ENCODE measurements around the gene C14orf132.
A peak's percentile ranks its signal among the peaks of the same experiment; 100 is the strongest.

The C14orf132 gene

GRCh38 chr14:96120392-96120791, 81.2 kb downstream of the C14orf132 start:
- Mint-ChIP-seq H3K9me3 (peaks cover 8% of the 10 kb centered on the region), H3K4me3 (no peak overlapping the region), H3K4me1 (peaks cover 37% of the 10 kb centered on the region), H3K36me3 (ENCODE audit: low read depth) (peaks cover 4% of the 10 kb centered on the region), H3K27ac (peak overlapping the region; percentile 16 to 50 (median 47)), H3K27me3 (ENCODE audit: low read depth) (peaks cover 8% of the 10 kb centered on the region)
- no peak for TF ChIP-seq CTCF (IDR thresholded peaks at IDR 0.05; ENCODE audit: unreplicated experiment in 3 of 3)

GRCh38 chr14:96120941-96121340, 81.8 kb downstream of the C14orf132 start:
- Mint-ChIP-seq H3K27ac (peak overlapping the region in 1 of 3 experiments; percentile 50), H3K9me3 (peaks cover 8% of the 10 kb centered on the region), H3K4me3 (no peak overlapping the region), H3K27me3 (ENCODE audit: low read depth) (peaks cover 8% of the 10 kb centered on the region), H3K36me3 (ENCODE audit: low read depth) (peaks cover 4% of the 10 kb centered on the region), H3K4me1 (peaks cover 37% of the 10 kb centered on the region)
- TF ChIP-seq CTCF (IDR thresholded peaks at IDR 0.05; ENCODE audit: unreplicated experiment in 3 of 3) = no peak

GRCh38 chr14:96121660-96122395, 82.7 kb downstream of the C14orf132 start:
- no peak for TF ChIP-seq CTCF (IDR thresholded peaks at IDR 0.05; ENCODE audit: unreplicated experiment in 3 of 3)
- Mint-ChIP-seq H3K4me1 (peaks cover 38% of the 10 kb centered on the region), H3K27me3 (ENCODE audit: low read depth) (peaks cover 12% of the 10 kb centered on the region), H3K4me3 (no peak overlapping the region), H3K36me3 (ENCODE audit: low read depth) (peaks cover 4% of the 10 kb centered on the region), H3K9me3 (peaks cover 7% of the 10 kb centered on the region), H3K27ac (peak overlapping the region in 1 of 3 experiments; percentile 74)

- Mint-ChIP-seq H3K4me3 (no peak overlapping the region), H3K27ac (peak overlapping the region in 1 of 3 experiments; percentile 74), H3K36me3 (ENCODE audit: low read depth) (no peaks in the 10 kb centered on the region), H3K9me3 (peaks cover 5% of the 10 kb centered on the region), H3K4me1 (peaks cover 34% of the 10 kb centered on the region), H3K27me3 (ENCODE audit: low read depth) (peaks cover 16% of the 10 kb centered on the region)
- no peak for TF ChIP-seq CTCF (IDR thresholded peaks at IDR 0.05; ENCODE audit: unreplicated experiment in 3 of 3)
Observed at GRCh38 chr14:96122496-96122895, 83.3 kb downstream of the C14orf132 start.

GRCh38 chr14:96125536-96125935, 86.4 kb downstream of the C14orf132 start:
- no peaks in the 10 kb centered on the region for H3K9me3 Mint-ChIP-seq
- H3K27me3 Mint-ChIP-seq (ENCODE audit: low read depth) = peaks cover 16% of the 10 kb centered on the region
- no peak overlapping the region for H3K27ac Mint-ChIP-seq
- peaks cover 22% of the 10 kb centered on the region for H3K4me1 Mint-ChIP-seq
- no peaks in the 10 kb centered on the region for H3K36me3 Mint-ChIP-seq (ENCODE audit: low read depth)
- no peak for TF ChIP-seq CTCF (IDR thresholded peaks at IDR 0.05; ENCODE audit: unreplicated experiment in 3 of 3)
- no peak overlapping the region for H3K4me3 Mint-ChIP-seq

- no peak overlapping the region for H3K4me3 Mint-ChIP-seq
- peak overlapping the region in 2 of 3 experiments; percentile 30 to 64 for H3K27ac Mint-ChIP-seq
- H3K27me3 Mint-ChIP-seq (ENCODE audit: low read depth) = peaks cover 16% of the 10 kb centered on the region
- H3K36me3 Mint-ChIP-seq (ENCODE audit: low read depth) = no peaks in the 10 kb centered on the region
- no peak for TF ChIP-seq CTCF (IDR thresholded peaks at IDR 0.05; ENCODE audit: unreplicated experiment in 3 of 3)
- no peaks in the 10 kb centered on the region for H3K9me3 Mint-ChIP-seq
- peaks cover 15% of the 10 kb centered on the region for H3K4me1 Mint-ChIP-seq
Observed at GRCh38 chr14:96126339-96126782, 87.2 kb downstream of the C14orf132 start.

Data from nephron (organoid).